Stimulated activated CD8-positive, alpha-beta memory T cell treated with anti-CD3 and anti-CD28 coated beads, Interleukin-7, amount 100 ng/mL, for 4 hours (primary cell): ENCODE measurements around the gene SMIM1.
"Not testable (repeated sequence)": the region's sequence is repeated elsewhere in the genome, so short reads cannot be mapped to it uniquely, and the experiment has no call there.

Experiments used
- DNase-seq, 2 donors: peaks; one replicate each; pipeline ENCODE4 v3.0.0-alpha.2; 2020; ENCODE audit warnings: low read depth in 2 of 2

The SMIM1 gene

DNA sequence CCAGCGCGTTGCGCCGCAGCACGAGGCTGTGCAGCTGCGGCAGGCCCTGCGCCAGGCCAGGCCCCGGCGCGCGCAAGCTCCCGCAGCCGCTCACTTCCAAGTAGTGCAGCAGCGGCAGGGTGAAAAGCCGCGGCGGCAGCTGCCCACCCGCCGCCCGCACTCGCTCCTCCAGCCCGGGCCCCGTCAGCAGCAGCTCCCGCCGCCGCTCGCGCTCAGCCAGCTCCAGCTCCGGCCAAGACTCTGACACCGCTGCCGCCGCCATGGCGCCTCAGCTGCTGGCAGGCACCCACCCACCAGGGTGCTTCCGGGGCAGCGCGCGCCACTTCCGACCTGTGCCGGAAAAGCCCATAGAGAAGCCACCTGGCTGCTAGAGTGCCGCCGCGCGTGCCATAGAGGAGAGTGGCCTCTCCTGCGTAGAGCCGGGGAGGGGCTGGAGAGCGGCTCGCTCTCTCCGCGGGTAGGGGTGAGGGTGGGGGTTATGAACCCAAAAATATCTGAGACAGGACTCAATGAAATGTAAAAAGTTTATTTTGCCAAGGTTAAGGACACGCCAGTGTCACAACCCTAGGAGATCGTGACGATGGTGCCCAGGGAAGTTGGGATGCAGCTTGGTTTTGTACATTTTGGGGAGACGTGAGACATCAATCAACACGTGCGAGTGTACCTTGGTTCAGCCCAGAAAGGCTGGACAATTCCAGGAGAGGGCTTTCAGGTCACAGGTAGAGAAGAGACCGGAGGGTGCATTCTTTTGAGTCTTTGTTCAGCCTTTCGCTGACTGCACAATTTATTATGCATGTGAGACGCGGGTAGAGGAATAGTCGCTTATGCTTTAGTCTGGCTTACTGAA is 23.9 kb downstream of the SMIM1 start, which contains the start of gene LRRC47:
TSS of gene LRRC47 (minus strand) at position 284 of the 847 bp plus-strand sequence. CDS start at position 262, 22 bp downstream.
- DNase-seq: peak; percentile 89 to 92

DNA sequence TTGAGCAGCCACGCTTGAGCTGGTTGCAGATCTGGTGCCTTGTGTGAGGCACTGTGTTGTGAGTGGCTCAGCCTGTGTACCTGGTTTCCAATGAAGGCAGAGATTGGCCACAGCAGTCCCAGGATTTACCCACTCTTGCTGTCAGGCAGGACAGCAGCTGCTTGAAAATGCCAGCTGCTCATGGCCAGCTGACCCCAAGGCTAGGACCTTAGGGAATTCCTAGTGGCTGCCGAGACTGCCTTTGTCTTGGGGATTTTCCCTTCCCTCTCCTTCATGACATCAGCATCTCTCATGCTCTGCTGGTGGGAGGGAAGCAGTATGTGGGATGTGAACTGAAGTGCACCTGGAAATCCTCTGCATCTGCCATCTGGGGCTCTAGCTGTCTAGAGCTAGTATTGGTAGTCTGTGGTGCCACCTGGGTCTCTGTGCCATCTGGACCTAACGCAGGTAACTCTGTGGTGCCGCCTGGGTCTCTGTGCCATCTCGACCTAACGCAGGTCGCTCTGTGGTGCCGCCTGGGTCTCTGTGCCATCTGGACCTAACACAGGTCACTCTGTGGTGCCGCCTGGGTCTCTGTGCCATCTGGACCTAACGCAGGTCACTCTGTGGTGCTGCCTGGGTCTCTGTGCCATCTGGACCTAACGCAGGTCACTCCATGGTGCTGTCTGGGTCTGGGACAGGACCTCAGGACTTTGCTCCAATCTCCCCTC is 27.6 kb downstream of the SMIM1 start:
- no peak for DNase-seq

DNA sequence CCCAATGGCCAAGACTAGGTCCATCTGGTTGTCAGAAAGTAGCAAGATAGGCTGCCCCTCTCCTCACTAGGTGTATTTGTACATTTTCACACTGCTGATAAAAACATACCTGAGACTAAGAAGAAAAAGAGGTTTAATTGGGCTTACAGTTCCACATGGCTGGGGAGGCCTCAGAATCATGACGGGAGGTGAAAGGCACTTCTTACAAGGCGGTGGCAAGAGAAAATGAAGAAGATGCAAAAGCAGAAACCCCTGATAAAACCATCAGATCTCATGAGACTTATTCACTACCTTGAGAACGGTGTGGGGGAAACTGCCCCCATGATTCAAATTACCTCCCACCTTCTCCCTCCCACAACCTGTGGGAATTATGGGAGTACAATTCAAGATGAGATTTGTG is 28.2 kb downstream of the SMIM1 start:
- not testable (repeated sequence) for DNase-seq

DNA sequence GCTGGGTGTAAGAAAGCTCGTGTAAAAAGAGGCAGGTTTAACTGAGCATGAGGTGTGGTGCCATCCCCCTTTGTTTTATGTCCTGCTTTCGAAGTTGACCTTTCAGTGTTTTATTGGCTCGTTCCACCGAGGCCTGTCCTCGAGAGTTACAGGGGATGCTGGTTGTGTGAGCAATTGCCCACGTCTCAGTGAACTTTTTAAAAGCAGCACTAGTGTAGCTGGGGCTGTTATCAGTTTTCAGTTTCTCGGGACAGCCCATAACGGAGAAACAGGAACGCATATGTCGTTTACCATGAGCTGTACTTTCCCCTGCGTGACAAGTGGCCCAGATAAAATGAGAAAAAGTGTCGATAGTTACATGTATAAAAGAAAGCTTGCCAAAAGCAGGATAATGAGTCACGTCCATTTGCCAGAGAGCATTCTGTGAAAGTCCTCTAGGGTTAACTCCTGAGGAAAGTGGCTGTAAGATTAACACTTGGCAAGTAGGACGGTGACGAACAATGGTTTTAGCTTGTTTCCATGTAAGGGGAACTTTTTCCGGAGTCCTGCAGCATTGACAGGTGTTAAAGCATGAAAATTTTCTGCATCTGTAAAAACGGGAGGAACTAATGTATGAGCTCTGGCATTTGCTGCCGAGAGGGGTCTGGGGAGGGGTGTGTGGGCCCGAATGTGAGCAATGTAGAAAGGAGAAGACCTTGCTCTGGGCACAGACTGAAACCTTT is 31.5 kb downstream of the SMIM1 start:
- DNase-seq: no peak

GRCh38 chr1:3804627-3804944 is 32.0 kb downstream of the SMIM1 start:
- DNase-seq: not testable (repeated sequence)

GRCh38 chr1:3805038-3805437 is 32.5 kb downstream of the SMIM1 start:
- no peak for DNase-seq

- no peak for DNase-seq
Measured at GRCh38 chr1:3807769-3808168, 35.2 kb downstream of the SMIM1 start.

DNA sequence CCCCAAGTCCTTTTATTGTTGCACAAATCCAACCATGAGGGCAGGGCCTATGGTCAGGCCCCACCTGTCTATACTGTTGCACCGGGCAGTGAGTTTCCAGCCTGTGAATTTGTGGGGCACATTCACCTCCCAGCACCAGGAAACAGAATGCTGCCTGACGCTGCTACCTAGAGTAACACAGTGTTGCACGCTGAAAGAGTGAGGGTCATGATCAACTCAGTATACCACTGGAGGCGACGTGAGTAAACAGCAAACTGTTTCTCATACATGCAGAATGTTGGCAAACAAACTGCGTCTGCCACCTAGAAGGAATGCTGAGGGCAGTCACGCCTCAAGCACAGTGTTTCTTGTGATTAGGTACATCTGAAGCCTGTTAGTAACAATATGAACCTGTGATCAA is 37.1 kb downstream of the SMIM1 start:
- no peak for DNase-seq

- not testable (repeated sequence) for DNase-seq
Measured at GRCh38 chr1:3810149-3810761, 37.7 kb downstream of the SMIM1 start.

DNA sequence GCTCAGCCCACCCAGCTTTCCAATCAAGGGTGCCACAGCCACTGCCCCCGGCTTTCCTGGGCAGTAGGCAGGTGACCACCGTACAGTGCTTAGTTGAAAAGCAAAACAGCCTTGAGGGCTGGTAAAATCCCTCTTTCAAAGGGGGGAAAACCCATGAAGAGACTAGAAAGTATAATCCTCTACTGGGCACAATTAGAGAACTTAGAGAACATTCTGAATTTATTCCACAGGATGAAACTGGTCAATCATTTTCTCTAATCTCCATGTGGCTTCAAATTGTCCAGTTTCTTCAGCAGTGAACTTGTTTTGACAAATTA is 39.0 kb downstream of the SMIM1 start:
- no peak for DNase-seq

GRCh38 chr1:3814065-3814464 is 41.5 kb downstream of the SMIM1 start:
- no peak for DNase-seq

DNA sequence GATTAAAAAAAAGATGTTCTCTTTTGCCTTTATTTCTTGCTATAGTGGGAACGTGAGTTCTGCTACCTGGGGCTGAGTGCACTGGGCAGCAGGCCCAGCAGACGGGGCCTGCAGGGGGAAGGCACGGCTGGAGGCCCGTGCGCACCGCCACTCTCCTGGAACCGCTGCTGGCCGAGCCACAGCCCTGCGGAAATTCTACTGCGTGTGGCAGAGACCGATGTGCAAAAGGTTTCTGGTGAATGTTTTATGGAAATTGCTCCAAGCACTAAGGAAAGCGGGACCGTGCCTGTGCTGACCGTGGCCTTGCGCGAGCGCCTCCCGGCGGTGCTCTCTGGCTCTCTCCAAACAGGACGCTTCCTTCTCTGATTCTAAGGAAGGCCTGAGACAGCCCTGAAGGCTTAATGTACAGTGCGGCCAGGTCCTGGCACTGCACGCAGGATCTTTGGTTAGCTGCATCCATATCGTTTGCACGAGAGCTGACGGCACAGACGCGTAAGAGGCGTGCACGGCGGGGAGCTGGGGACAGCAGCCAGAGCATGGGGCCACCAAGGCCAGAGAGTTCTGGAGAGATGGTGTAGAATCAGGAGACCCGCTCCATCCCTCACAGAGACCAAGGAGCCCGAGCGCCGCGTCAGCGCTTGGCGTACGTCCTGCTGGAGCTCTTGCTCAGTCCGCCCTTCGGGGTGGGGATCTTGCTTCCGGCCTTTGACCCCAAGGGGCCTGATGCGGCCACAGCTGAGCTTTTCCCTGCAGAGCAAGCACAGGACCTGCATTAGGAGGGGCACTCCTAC is 42.4 kb downstream of the SMIM1 start:
- DNase-seq: no peak

GRCh38 chr1:3816331-3817137 is 44.0 kb downstream of the SMIM1 start:
- DNase-seq: no peak

GRCh38 chr1:3817138-3817740 is 44.7 kb downstream of the SMIM1 start:
- DNase-seq: no peak

DNA sequence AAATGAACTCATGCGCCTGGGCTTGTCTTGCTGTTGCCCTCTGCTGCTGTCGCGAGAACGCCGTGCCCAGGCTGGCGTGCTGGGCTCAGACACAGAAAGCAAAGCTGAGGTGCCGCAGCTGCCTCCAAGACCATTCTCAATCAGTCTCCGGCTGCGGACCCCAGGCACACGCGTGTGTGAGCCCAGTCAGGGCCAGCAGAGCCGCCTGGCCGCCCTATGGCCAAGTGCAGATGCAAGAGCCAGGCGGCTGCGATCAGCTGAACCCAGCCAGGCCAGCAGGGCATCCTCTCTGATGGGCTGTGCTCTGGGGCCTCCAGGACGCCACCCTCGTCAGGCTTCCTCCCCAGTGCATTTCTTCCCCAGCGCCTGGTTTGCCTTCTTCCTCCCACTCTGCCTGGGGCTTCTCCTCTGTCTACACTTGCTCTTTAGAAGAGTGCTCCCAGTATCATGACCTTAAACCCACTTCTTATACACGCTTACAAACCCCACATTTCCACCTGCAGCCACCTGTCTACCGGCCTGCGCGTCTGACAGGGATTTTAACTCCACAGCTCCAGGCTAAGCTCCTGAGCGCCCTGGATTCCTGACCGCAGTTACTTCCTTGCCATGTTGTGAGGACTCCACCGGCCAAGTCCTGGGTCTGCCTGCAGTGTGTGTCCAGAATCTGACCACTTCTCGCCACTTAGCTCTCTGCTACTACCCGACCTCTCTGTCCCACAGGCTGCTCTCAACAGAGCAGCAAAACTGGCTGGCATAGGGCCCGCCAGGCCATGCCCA is 45.5 kb downstream of the SMIM1 start:
- DNase-seq: no peak

- no peak for DNase-seq
Measured at GRCh38 chr1:3819771-3820200, 47.2 kb downstream of the SMIM1 start.

- DNase-seq: no peak
Measured at GRCh38 chr1:3820316-3820715, 47.8 kb downstream of the SMIM1 start.

GRCh38 chr1:3821004-3821403 is 48.5 kb downstream of the SMIM1 start:
- no peak for DNase-seq

GRCh38 chr1:3821447-3821846 is 48.9 kb downstream of the SMIM1 start:
- no peak for DNase-seq
